ENCODE data around the gene MAP3K7. TPM values are rescaled to one million over a fixed set of nuclear protein-coding genes. Genes with fewer than 3 reads are reported as not detected.

Gene MAP3K7
- total RNA-seq, 2 experiments from 2014 or later: 27.5 to 32.6 TPM

DNA sequence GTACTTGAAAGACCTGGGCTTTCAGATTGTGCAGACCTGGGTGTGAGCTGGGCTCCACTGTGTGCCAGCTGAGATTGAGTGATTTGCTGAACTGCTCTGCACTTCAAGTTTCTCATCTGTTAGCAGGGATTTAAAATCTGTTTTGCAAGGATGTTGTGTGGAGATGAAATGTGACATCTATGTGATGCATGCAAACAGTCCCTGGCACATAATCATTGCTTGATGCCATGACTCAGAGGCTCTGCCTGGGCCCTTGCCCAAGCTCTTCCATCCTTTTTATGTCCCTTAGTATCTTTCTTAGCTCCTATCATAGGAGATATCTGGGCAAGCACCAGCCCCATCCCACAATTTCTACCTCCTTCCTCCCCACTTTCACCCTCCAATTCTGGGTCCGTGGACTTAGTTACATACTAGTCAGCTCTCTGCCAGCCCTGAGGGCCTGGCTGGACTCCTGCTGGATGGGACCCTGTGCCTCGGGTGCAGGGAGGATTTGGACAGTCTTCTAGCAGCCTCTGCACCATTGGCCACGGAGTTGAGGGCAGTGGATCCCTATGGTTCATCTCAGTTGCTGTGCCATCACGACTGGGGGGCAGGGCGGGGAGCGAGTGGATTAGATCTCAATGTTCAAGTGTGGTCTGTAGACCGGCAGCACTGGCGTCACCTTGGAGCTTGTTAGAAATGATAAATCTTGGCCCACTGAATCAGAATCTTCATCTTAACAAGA lies 103.6 kb downstream of the MAP3K7 start:
- intact Hi-C loops (cut with DNase I, micrococcal nuclease): no loop called here
- DNase-seq (no peak), ATAC-seq (no peak)
- Mint-ChIP-seq H3K27me3 (peaks cover 3% of the 10 kb centered on the region), H3K9me3 (ENCODE audit: low read depth) (peaks cover 17% of the 10 kb centered on the region), H3K27ac (no peak overlapping the region), H3K4me1 (peaks cover 39% of the 10 kb centered on the region), H3K36me3 (ENCODE audit: low read depth) (peaks cover 3% of the 10 kb centered on the region), H3K4me3 (no peak overlapping the region)
- POLR2A ChIA-PET: no interaction called here
- CTCF ChIA-PET: interaction anchor here (0.6 to 1.0 kb wide), 3 partner anchors 98 to 889 kb away, joined by 3 read pairs; no protein-coding TSS in a partner anchor

DNA sequence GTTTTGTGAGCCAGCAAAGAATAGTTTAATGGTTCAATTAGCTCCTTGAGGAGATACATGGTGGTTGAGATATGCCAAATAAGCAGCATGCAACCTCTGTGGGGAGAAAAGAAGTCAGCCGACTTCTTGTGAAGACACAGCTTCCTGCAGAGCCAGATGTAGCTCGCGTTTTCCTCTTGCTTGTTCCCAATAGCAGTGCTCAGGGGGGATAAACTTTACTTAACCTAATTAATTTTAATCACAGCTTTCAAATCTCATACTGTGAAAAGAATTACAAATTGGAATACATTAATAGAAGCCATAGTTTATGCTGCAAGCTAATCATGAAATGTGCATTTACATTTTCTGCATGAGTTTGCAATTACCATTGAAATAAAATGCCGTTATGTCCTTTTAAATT lies 106.2 kb downstream of the MAP3K7 start:
- H3K9me3 Mint-ChIP-seq (ENCODE audit: low read depth): peaks cover 11% of the 10 kb centered on the region
- DNase-seq (no peak), ATAC-seq (no peak)
- H3K27ac Mint-ChIP-seq: no peak overlapping the region
- H3K4me1 Mint-ChIP-seq: peaks cover 58% of the 10 kb centered on the region
- intact Hi-C loops (cut with DNase I, micrococcal nuclease): no loop called here
- H3K4me3 Mint-ChIP-seq: no peak overlapping the region
- ChIA-PET CTCF (interaction anchor here (0.5 to 10.3 kb wide), 12 partner anchors 13 to 540 kb away, joined by 3 to 135 read pairs (median 4); partner anchors contain the start of gene BACH2), POLR2A (interaction anchor here (0.5 kb wide), 1 partner anchor 83 kb away, joined by 3 read pairs; no protein-coding TSS in a partner anchor)
- H3K27me3 Mint-ChIP-seq: no peaks in the 10 kb centered on the region
- peaks cover 6% of the 10 kb centered on the region for H3K36me3 Mint-ChIP-seq (ENCODE audit: low read depth)

DNA sequence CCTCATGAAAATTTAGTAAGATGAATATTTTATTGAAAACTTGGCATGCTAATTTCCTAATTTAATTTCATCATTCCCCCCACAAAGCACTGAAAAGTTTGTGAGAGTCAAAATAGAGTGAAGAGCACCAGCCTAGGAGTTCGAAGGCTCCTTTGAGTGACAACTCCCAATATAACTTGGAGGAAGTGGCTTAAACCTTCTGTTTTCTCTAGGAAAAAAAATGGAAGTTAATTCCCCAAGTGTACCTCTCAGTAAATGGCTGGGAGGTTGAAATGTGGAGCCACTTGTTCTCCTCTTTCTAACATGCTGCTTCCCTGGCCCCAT lies 107.3 kb downstream of the MAP3K7 start:
- H3K27me3 Mint-ChIP-seq: no peaks in the 10 kb centered on the region

DNA sequence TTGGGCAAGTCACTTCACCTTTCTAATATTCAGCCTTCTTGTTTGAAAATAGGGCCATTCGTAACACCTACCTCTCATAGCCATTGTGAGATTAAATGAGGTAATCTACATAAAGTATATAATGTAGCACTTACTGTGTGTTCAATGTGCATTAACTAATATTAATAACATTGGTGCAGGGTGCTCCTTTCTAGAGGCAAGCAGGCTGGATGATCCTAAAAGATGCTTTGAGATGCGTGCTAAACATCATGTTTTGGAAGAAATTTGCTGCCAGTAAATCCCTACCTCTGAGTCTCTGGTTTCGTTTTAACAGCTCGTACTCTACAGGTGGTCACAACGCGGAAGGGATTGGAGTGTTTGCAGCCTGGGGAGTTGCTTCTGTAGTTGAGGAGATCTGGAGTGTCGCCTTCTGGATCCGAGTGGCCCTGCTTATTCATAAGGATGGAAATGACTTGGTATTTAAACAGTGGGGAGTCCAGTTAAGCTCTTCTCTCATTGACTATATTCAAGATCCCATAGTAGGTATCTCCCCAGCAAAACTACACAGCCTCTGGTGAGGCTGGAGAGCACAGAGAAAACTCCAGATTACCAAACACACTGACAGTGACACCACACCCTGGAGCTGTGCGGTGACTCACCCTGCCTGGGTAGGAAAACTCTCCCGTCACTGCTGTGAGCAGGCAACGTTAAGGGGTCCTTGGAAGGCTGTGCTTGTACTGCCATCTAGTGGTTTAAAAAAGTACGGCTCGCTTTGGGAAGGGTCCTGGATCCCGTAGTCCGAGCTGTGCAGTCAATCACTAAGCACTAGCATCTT lies 107.9 kb downstream of the MAP3K7 start:
- ChIA-PET POLR2A (interaction anchor here (0.6 to 1.5 kb wide), 7 partner anchors 11 to 710 kb away, joined by 3 to 7 read pairs (median 4); no protein-coding TSS in a partner anchor), CTCF (interaction anchor here (0.6 to 10.3 kb wide), 57 partner anchors 9 to 1087 kb away, joined by 3 to 135 read pairs (median 4); partner anchors contain the start of gene BACH2)
- Mint-ChIP-seq H3K9me3 (ENCODE audit: low read depth) (peaks cover 9% of the 10 kb centered on the region), H3K4me1 (peaks cover 61% of the 10 kb centered on the region), H3K27me3 (no peaks in the 10 kb centered on the region), H3K4me3 (no peak overlapping the region), H3K27ac (peak overlapping the region; percentile 85), H3K36me3 (ENCODE audit: low read depth) (peaks cover 6% of the 10 kb centered on the region)
- ATAC-seq: peak; percentile 93
- intact Hi-C loops (cut with DNase I, micrococcal nuclease): loop anchor here (1.0 to 10.0 kb wide), 14 partner anchors 54 to 1046 kb away; partner anchors contain the start of genes ANKRD6 (in 1 of the 2) and LYRM2 (in 1 of the 2)
- peak; percentile 93 for DNase-seq

More for the DNA sequence above, 107.3 kb downstream of the MAP3K7 start:
- DNase-seq (no peak), ATAC-seq (no peak)
- ChIA-PET POLR2A (interaction anchor here (0.6 to 1.5 kb wide), 5 partner anchors 13 to 711 kb away, joined by 3 to 7 read pairs (median 3); no protein-coding TSS in a partner anchor), CTCF (interaction anchor here (0.6 to 10.3 kb wide), 35 partner anchors 9 to 539 kb away, joined by 3 to 135 read pairs (median 5); partner anchors contain the start of gene BACH2)
- Mint-ChIP-seq H3K4me3 (no peak overlapping the region), H3K36me3 (ENCODE audit: low read depth) (peaks cover 6% of the 10 kb centered on the region), H3K9me3 (ENCODE audit: low read depth) (peaks cover 9% of the 10 kb centered on the region), H3K4me1 (peaks cover 60% of the 10 kb centered on the region), H3K27ac (no peak overlapping the region)
- intact Hi-C loops (cut with DNase I, micrococcal nuclease): loop anchor here (1.0 to 10.0 kb wide), 14 partner anchors 55 to 1046 kb away; partner anchors contain the start of genes ANKRD6 (in 1 of the 2) and LYRM2 (in 1 of the 2)

DNA sequence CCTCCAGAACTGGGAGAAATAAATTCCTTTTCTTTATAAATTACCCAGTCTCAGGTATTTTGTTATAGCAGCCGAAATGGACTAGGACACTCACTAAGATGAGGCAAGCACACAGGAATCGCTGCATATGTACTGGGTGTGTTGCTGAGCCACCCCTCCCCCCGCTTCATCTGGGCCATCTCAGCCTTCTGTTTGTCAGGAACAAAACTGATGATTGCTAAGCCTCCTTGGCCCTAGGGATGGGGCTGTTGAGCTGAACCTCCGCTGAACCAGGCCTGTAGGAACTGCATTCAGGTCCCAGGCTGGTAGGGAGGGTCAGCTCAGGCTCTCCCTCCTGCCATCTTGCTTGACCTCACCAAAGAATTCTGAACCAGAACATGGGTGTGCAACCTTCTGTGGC lies 108.6 kb downstream of the MAP3K7 start:
- ATAC-seq (no peak), DNase-seq (peak; percentile 63)
- Mint-ChIP-seq H3K27ac (peak overlapping the region; percentile 56), H3K27me3 (no peaks in the 10 kb centered on the region), H3K4me1 (peaks cover 68% of the 10 kb centered on the region), H3K36me3 (ENCODE audit: low read depth) (peaks cover 6% of the 10 kb centered on the region), H3K9me3 (ENCODE audit: low read depth) (peaks cover 9% of the 10 kb centered on the region), H3K4me3 (no peak overlapping the region)
- intact Hi-C loops (cut with DNase I, micrococcal nuclease): loop anchor here (2.0 to 10.0 kb wide), 7 partner anchors 53 to 841 kb away; partner anchors contain the start of gene LYRM2 (in 1 of the 2)
- ChIA-PET CTCF (interaction anchor here (0.6 to 10.3 kb wide), 36 partner anchors 8 to 416 kb away, joined by 3 to 135 read pairs (median 4); no protein-coding TSS in a partner anchor), POLR2A (interaction anchor here (1.0 to 1.5 kb wide), 2 partner anchors 20 to 81 kb away, joined by 5 to 7 read pairs; no protein-coding TSS in a partner anchor)

DNA sequence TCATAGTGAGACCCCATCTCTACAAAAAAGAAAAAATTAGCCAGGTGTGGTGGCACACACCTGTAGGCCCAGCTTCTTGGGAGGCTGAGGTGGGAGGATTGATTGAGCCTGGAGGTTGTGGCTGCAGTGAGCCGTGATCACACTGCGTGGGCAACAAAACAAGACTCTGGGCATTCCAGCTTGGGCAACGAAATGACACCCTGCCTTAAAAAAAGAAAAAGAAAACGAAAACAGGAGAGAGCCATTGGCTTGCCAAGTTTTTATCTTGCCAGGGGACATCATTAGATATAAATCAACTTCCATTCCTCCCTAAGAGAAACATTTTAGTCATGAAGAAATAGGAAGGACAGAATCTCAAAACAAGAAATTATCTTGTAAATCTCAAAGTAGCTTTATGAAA lies 109.5 kb downstream of the MAP3K7 start:
- Mint-ChIP-seq H3K4me3 (no peak overlapping the region), H3K27ac (peak overlapping the region; percentile 56), H3K4me1 (peaks cover 73% of the 10 kb centered on the region), H3K36me3 (ENCODE audit: low read depth) (peaks cover 3% of the 10 kb centered on the region), H3K27me3 (no peaks in the 10 kb centered on the region), H3K9me3 (ENCODE audit: low read depth) (peaks cover 5% of the 10 kb centered on the region)
- ATAC-seq (no peak), DNase-seq (no peak)
- intact Hi-C loops (cut with DNase I, micrococcal nuclease): loop anchor here (5.0 to 10.0 kb wide), 4 partner anchors 285 to 840 kb away; partner anchors contain the start of gene LYRM2 (in 1 of the 2)
- ChIA-PET POLR2A (interaction anchor here (0.7 to 0.8 kb wide), 2 partner anchors 17 to 193 kb away, joined by 3 read pairs; no protein-coding TSS in a partner anchor), CTCF (interaction anchor here (0.5 to 10.3 kb wide), 30 partner anchors 9 to 796 kb away, joined by 3 to 135 read pairs (median 4); no protein-coding TSS in a partner anchor)

DNA sequence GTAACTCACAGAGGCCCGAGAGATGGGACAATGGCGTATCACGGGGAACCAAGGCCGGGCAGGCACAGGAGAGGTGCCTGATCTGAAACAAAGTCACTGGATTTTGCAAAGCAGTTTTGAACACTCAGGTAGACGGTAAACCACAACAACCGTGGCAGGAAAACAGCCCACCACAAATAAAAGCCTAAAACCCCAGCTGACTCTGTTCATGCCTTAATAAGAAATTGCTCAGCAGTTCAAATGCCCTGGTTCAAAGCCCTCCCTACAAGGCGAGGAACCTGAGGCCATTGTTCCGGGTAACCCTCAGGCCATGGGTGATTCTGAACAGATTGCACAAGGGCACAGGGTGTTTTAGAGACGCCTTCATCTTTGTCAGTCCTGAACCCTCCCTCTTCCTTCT lies 114.2 kb downstream of the MAP3K7 start:
- Mint-ChIP-seq H3K4me1 (peaks cover 99% of the 10 kb centered on the region), H3K9me3 (ENCODE audit: low read depth) (no peaks in the 10 kb centered on the region), H3K27me3 (peaks cover 2% of the 10 kb centered on the region), H3K4me3 (peak overlapping the region; percentile 58), H3K36me3 (ENCODE audit: low read depth) (peaks cover 3% of the 10 kb centered on the region), H3K27ac (peak overlapping the region; percentile 77)
- ChIA-PET CTCF (interaction anchor here (0.7 to 10.3 kb wide), 7 partner anchors 13 to 186 kb away, joined by 3 to 135 read pairs (median 5); no protein-coding TSS in a partner anchor), POLR2A (interaction anchor here (0.8 to 1.8 kb wide), 2 partner anchors 15 to 188 kb away, joined by 4 to 5 read pairs; no protein-coding TSS in a partner anchor)
- peak; percentile 9 for ATAC-seq
- intact Hi-C loops (cut with DNase I, micrococcal nuclease): loop anchor here (1.0 to 10.0 kb wide), 10 partner anchors 14 to 638 kb away; no protein-coding TSS in a partner anchor
- peak; percentile 51 for DNase-seq

DNA sequence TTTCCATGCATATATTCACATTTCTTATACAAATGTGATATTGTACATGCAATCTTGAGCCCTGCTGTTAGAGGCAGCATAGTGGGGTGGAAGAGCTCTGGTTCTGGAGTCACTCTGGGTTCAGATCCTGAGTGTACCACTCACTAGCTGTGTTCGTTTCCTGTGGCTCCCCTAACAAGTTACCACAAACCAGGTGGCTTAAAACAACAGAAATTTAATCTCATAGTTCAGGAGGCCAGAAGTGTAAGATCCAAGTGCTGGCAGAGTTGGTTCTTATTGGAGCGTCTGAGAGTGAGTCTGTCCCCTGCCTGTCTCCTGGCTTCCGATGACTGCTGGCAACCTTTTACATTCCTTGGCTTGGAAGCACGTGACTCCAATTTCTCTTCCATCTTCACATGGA lies 115.6 kb downstream of the MAP3K7 start:
- intact Hi-C loops (cut with DNase I, micrococcal nuclease): loop anchor here in 1 of 2 experiments (10.0 kb wide), 1 partner anchor 636 kb away; no protein-coding TSS in a partner anchor
- Mint-ChIP-seq H3K4me1 (peaks cover 99% of the 10 kb centered on the region), H3K9me3 (ENCODE audit: low read depth) (no peaks in the 10 kb centered on the region), H3K36me3 (ENCODE audit: low read depth) (no peaks in the 10 kb centered on the region), H3K4me3 (no peak overlapping the region), H3K27ac (no peak overlapping the region), H3K27me3 (peaks cover 2% of the 10 kb centered on the region)
- ChIA-PET CTCF (interaction anchor here (0.9 to 2.1 kb wide), 2 partner anchors 73 to 235 kb away, joined by 3 to 5 read pairs; no protein-coding TSS in a partner anchor), POLR2A (no interaction called here)
- no peak for ATAC-seq
- DNase-seq: no peak

DNA sequence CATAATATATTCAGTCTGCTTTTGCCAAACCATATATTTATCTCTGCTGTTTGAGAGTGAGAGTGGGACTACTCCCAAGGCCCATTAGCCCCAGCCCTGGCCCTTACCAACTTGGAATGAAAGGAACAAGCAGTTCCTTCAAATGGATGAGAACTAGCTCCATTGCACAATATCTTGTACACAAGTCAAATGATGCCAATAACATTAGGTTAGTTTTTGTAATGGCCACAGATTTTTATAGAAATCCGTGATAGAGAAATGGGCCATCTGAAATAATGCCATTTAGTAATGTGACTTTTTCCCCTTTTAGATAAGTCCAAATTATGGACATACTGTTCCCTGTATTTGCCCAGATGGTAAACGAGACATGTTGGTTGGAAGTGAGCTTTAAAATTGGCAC lies 117.0 kb downstream of the MAP3K7 start:
- Mint-ChIP-seq H3K4me1 (peaks cover 97% of the 10 kb centered on the region), H3K27ac (no peak overlapping the region), H3K4me3 (no peak overlapping the region), H3K36me3 (ENCODE audit: low read depth) (no peaks in the 10 kb centered on the region), H3K27me3 (peaks cover 2% of the 10 kb centered on the region), H3K9me3 (ENCODE audit: low read depth) (no peaks in the 10 kb centered on the region)
- ChIA-PET POLR2A (no interaction called here), CTCF (interaction anchor here (1.0 to 1.5 kb wide), 3 partner anchors 9 to 78 kb away, joined by 3 to 5 read pairs (median 4); no protein-coding TSS in a partner anchor)
- ATAC-seq: no peak
- intact Hi-C loops (cut with DNase I, micrococcal nuclease): loop anchor here in 1 of 2 experiments (10.0 kb wide), 1 partner anchor 635 kb away; no protein-coding TSS in a partner anchor
- no peak for DNase-seq

DNA sequence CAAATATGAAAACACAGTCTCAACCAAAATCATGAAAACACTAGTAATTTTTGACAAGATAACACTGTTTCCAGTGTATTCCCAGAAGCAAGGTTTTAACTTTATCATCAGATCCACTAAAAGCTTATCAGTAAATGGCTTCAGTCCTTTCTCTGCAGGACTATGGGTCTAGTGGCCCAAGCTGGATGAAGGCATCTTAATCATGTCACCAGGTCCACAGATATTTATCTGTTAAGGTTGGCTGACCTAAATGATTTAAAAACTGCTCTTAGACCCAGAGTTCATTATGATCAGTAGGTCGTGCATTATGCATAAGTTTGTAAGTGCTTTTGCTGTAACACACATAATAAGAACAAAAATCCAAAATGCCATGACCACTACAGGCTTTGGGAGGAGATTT lies 118.0 kb downstream of the MAP3K7 start:
- peaks cover 2% of the 10 kb centered on the region for H3K27me3 Mint-ChIP-seq
- H3K4me3 Mint-ChIP-seq: no peak overlapping the region
- intact Hi-C loops (cut with DNase I, micrococcal nuclease): no loop called here
- ATAC-seq (no peak), DNase-seq (no peak)
- H3K36me3 Mint-ChIP-seq (ENCODE audit: low read depth): no peaks in the 10 kb centered on the region
- ChIA-PET POLR2A (no interaction called here), CTCF (interaction anchor here (1.3 kb wide), 1 partner anchor 10 kb away, joined by 3 read pairs; no protein-coding TSS in a partner anchor)
- no peaks in the 10 kb centered on the region for H3K9me3 Mint-ChIP-seq (ENCODE audit: low read depth)
- H3K4me1 Mint-ChIP-seq: peaks cover 96% of the 10 kb centered on the region
- H3K27ac Mint-ChIP-seq: peak overlapping the region; percentile 69

Data from activated CD4-positive, alpha-beta T cell treated with anti-CD3 and anti-CD28 coated beads for 36 hours (primary cell).